DMS114 treated with DMSO at 0.1 percent for 48 hours (cell line): ENCODE data around the gene ST3GAL3.

Source experiments
- DNase-seq: peaks from one replicate; lab custom pipeline; 2025; ENCODE audit not compliant: unreplicated experiment; lab: John Stamatoyannopoulos, UW

Gene ST3GAL3

GRCh38 chr1:43936431-43937151 is 229.3 kb downstream of the ST3GAL3 start:
- DNase-seq, result no peak

- DNase-seq, result no peak
These were observed 230.0 kb downstream of the ST3GAL3 start for GRCh38 chr1:43937179-43937865.

DNA sequence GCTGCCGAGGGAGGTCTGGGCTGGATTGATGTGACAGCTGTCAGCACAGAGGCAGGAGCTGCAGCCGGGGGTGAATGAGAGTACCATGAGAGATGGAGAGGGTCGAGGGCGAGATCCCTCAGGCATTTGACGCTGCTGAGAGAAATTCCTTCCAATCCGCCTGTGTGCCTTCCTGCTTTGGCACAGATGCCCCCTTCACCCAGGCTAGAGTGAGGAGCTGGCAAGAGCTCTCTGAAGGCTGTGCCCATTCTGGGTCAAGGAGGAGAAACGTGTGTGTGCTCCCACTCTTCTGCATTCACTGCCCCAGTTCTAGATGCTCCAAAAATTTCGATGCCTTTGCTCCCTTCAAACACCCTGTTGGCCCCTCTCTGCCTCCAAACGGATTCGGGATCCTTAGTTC is 231.0 kb downstream of the ST3GAL3 start:
- no peak for DNase-seq

GRCh38 chr1:43938892-43939587 is 231.7 kb downstream of the ST3GAL3 start:
- no peak for DNase-seq

DNA sequence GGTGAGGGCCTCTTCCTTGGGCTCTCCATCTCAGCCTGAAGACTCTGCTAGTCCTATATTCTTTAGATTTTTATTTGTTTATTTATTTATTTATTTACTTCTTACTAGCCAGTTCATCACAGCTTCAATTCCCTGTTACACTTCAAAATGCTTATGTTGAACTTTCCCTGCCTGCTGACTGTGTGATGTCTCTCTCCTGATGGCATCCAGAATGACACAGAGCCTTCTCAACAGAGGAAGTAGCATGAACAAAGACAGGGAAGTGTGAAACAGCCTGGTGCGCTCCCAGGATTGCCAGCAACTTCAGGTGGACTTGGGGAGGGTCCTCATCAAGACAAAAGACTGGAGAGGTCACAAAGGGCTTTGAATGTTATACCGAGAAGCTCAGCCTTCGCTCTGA is 235.1 kb downstream of the ST3GAL3 start:
- no peak for DNase-seq

GRCh38 chr1:43944860-43945259 is 237.5 kb downstream of the ST3GAL3 start:
- no peak for DNase-seq

- DNase-seq, result no peak
These were observed 238.4 kb downstream of the ST3GAL3 start for GRCh38 chr1:43945674-43946235.

DNA sequence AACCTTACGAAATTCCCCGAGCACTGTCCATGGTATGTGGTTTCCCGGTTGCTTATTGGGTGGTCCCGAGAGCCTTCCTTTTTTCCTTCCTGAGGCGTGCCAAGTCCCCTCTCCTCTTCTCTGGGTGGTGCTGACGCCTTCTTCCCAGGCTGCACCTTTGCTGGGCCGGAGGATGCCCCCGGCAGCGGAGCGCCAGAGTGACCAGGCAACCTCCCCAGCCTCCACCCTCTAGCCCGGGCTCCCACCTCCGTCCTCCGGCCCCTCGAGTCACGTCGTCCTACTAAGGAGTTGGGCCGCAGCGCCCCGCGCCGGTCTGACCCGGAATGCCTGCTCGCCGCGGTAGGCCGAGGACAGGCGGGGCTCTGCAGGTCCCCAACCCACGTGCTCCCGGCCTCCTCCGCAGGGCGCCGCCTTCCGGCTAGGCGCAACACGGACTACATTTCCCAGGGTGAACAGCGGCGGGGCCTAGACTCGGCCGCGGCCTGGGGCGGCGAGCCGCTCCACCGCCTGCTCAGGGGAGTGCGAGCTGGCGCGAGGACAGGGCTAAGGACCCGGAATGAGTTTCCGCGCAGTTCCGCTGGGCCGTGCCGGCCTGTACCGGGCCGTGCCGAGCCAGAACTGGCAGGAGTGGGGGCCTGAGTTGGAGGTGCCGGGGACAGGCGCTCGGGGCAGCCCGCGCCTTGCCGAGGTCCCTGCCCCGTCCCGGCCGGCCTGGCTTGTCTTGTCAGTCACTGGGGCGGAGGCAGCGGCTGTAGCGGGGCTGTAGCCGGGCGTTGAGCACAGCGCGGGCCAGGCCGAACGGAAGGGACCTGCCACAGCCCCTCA is 239.1 kb downstream of the ST3GAL3 start, which contains the start of gene IPO13:
Gene IPO13, plus strand, starts transcription at position 715 of the 825 bp plus-strand sequence. CDS start 651 bp downstream, outside the sequence.
- DNase-seq, result peak; percentile 90

DNA sequence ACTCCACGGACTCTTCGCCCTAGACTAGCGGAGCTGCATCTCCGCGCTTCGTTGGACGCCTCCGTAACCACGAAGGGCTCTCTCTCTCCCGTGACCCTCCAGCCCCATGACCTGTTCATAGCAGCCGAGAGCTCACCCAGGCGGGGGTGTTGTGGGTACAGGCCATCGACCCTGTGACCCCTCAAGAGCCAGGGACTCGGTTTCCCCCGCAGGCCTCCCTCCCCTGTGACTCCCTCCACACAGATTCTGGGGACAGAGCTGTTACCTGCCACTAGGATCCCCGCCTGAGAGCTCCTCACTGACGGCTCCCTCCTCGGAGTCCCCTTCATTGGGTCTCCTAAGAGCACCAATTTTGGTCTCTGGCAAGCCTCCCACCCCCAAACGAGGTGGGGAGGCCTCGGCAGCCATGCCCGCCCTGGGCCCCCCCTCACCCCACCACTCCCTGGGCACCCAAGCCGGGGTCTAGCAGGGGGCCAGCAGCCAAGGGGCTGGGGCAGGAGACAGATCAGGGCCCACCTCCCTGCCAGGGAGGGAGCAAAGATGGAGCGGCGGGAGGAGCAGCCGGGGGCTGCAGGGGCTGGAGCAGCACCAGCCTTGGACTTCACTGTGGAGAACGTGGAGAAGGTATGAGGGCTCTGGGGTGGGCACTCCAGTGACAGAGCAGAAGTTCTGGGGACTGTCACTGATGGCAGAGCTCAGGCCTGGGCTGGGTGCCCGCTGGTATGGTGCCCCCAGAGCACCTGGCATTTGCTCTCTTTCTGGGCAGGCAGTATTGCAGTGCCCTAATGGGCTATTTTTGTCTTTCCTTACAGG is 239.9 kb downstream of the ST3GAL3 start:
- DNase-seq, result no peak

- DNase-seq, result no peak
These were observed 240.6 kb downstream of the ST3GAL3 start for GRCh38 chr1:43947874-43948437.

- no peak for DNase-seq
These were observed 242.3 kb downstream of the ST3GAL3 start for GRCh38 chr1:43949678-43950077.

DNA sequence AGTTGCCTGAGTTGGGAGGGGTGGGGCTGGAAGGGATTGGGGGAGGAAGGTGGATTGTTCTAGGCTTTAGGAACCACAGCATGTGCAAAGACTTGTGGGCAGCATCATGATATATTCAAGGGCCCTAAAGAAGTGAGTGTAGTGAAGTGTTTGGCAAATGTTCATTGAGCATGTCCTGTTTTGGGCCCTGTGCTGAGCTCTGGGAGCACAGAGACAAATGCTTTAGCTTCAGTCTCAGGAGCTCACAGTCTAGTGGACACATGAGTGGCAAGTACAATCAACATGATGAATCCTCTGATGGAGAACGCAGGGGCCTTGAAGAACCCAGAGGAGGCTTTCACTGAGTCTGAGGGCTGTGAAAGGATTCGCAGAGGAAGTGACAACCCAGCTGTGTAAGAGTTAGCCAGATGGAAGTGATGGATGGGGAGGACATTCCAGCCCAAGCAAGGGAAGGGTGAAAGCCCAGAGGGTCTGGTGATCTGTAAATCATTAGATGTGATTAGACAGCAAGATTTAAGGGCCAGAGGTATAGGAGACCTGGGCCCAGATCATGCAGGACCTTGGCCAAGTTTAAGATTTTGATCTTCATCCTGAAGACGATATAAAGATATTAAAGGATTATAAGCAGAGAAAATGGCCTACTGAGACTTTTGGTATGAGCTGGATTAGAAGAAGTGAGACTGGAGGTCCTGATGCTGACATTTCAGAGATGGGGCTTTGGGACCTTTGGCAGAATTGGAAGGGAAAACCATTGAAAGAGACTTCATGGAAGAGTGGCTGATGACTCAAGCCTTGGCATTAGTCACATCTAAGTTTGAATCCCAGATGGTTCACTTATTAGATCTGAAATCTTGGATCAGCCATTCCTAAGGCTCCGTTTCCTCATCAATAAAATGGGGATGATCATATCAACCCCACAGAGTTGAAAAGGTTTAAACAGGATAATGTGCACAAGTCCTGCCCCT is 244.0 kb downstream of the ST3GAL3 start:
- no peak for DNase-seq

GRCh38 chr1:43952731-43953346 is 245.5 kb downstream of the ST3GAL3 start:
- no peak for DNase-seq

DNA sequence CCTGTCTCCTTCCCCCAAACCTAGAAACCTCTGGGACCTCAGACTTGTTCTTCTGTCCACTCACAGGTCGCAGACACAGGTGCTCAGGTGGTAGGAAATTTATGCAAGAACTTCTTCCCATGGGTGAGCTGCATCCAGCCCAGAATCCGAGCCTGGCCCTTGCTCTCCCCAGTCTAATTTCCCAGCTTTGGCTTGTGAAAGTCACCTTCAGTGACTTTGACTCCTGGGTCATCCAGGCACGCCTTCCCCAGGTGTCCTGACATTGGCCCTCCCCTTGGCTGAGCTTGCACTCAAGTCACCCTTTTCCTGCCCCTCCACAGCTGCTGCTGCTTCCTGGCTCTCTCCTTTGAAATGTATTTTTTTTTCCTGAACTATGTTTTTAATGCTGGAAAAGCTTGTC is 246.0 kb downstream of the ST3GAL3 start:
- no peak for DNase-seq

- DNase-seq, result no peak
These were observed 246.7 kb downstream of the ST3GAL3 start for GRCh38 chr1:43954036-43954435.

- no peak for DNase-seq
These were observed 248.9 kb downstream of the ST3GAL3 start for GRCh38 chr1:43956234-43956633.

GRCh38 chr1:43957407-43958040 is 250.2 kb downstream of the ST3GAL3 start:
- no peak for DNase-seq
